ENCODE results near the gene NTNG2.
"Not testable (repeated sequence)": the region's sequence is repeated elsewhere in the genome, so short reads cannot be mapped to it uniquely, and the experiment has no call there.

The NTNG2 gene

GRCh38 chr9:132161743-132162184 lies at the start of gene NTNG2:
NTNG2 (plus strand) TSS chr9:132162058; CDS start chr9:132166832, 4,774 bp downstream.
- DNase-seq, result no peak

- DNase-seq, result no peak
Observed at GRCh38 chr9:132114102-132114707, 47.7 kb upstream of the NTNG2 start.

GRCh38 chr9:132116583-132116982 lies 45.3 kb upstream of the NTNG2 start:
- DNase-seq, result no peak

- no peak for DNase-seq
Observed at GRCh38 chr9:132117694-132118093, 44.2 kb upstream of the NTNG2 start.

- no peak for DNase-seq
Observed at GRCh38 chr9:132121021-132121420, 40.8 kb upstream of the NTNG2 start.

- no peak for DNase-seq
Observed at GRCh38 chr9:132124800-132125199, 37.1 kb upstream of the NTNG2 start.

GRCh38 chr9:132125361-132125760 lies 36.5 kb upstream of the NTNG2 start:
- no peak for DNase-seq

GRCh38 chr9:132125944-132126679 lies 35.7 kb upstream of the NTNG2 start:
- DNase-seq, result no peak

GRCh38 chr9:132126680-132127236 lies 35.1 kb upstream of the NTNG2 start:
- no peak for DNase-seq

GRCh38 chr9:132127888-132128534 lies 33.8 kb upstream of the NTNG2 start:
- DNase-seq, result no peak

GRCh38 chr9:132129535-132129934 lies 32.3 kb upstream of the NTNG2 start:
- no peak for DNase-seq

- DNase-seq, result not testable (repeated sequence)
Observed at GRCh38 chr9:132134085-132134484, 27.8 kb upstream of the NTNG2 start.

GRCh38 chr9:132135456-132135855 lies 26.4 kb upstream of the NTNG2 start:
- DNase-seq, result no peak

GRCh38 chr9:132136151-132136780 lies 25.6 kb upstream of the NTNG2 start:
- DNase-seq, result no peak

GRCh38 chr9:132141344-132141947 lies 20.4 kb upstream of the NTNG2 start:
- peak; percentile 53 for DNase-seq

GRCh38 chr9:132141948-132142594 lies 19.8 kb upstream of the NTNG2 start:
- no peak for DNase-seq

- DNase-seq, result no peak
Observed at GRCh38 chr9:132142924-132143323, 18.9 kb upstream of the NTNG2 start.

- no peak for DNase-seq
Observed at GRCh38 chr9:132143359-132143758, 18.5 kb upstream of the NTNG2 start.

- no peak for DNase-seq
Observed at GRCh38 chr9:132144708-132145365, 17.0 kb upstream of the NTNG2 start.

GRCh38 chr9:132146039-132146438 lies 15.8 kb upstream of the NTNG2 start:
- DNase-seq, result no peak

- no peak for DNase-seq
Observed at GRCh38 chr9:132146575-132146974, 15.3 kb upstream of the NTNG2 start.

- no peak for DNase-seq
Observed at GRCh38 chr9:132147331-132147730, 14.5 kb upstream of the NTNG2 start.
